ENCODE results near the gene RPS26.
"Not testable (repeated sequence)": the region's sequence is repeated elsewhere in the genome, so short reads cannot be mapped to it uniquely, and the experiment has no call there.

The RPS26 gene

DNA sequence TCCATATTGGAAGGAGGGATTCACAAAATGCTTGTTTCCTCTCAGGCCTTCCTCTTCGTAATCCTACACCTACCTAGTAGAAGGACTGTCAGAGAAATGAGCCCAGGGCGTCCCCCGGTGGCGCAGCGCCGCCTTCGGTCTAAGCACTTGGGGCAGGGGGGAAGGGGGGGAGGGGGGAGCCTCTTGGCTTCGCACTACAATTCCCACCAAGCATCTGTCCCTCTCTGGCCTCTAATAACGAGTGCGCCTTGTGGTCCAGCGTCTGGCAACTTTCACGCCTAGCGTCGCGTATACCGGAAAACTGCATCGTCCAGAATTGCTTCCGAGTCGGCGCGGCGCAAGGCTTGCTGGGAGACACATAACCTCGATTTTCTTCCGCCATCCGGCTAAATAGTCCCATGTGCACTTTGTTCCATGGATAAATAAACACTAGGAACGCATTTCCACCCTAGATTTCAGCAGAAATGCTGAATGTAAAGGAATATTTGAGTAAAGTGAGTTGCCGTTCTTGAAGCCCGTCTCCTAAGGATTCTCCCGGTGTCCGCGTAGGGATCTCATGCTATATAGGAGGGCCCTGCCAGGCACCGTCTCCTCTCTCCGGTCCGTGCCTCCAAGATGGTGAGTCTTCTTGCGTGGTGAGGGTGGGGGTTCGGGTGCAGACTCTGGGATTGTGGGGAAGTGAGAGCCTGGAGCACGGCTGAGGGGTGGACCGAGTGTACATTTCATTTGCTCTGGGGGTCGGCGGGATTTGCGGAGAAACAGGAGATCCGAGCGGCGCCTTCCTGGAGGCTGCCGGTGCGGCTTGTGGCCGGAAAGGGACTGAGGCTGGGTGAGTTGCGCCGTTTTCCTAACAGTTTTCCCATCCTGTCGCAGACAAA is at the start of gene RPS26:
Gene RPS26, plus strand, starts transcription at position 367 of the 878 bp plus-strand sequence. Its CDS starts 249 bp downstream, at position 616.
- peak; percentile 100 for DNase-seq (ENCODE audit: low read depth)

DNA sequence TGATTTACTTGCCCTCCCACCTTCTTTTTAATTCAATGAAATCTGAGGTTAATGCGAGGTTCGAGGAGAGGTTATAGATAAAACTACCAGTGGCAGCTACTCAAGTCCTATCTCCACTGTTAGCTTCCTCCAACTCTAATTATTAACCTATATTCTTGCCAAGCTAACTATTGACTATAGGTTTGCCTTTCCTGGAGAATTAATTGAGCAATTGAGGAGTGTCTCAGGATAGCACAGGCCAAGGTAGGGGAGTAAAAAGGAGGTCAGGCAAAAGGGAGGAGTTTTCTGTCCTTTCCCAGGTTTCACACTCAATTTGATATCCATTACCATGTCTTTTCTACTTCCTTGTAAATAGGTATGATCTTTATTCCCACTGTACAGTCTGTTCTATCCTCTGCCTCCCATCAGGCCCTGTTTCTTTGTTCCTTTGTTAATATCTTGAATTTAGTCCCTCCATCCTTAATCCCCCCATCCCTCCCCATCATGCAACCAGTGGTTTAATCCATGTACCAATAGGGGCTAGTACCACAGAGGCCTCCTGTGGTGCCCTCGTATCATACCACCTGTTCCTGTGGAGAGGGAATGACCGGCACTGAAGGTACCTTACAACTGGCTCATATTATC is 48.4 kb upstream of the RPS26 start:
- DNase-seq (ENCODE audit: low read depth): no peak

DNA sequence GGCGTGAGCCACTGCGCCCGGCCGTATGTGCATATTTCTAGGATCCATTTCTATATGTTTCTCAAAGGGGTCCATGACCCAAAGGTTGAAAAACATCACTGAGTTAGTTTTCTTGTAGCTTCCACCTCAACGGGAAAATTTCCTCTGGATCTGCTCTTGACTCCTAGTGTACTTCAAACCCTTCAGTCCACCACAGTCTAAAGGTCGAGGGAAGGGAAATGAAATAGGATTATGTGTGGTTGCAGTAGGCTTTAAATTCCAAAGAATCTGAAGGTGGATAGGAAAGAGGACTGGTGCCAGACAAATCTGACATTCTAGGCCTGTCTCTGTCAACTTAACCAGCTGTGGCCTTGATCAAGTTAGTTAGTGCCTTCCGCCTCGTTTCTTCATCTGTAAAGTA is 46.4 kb upstream of the RPS26 start:
- DNase-seq (ENCODE audit: low read depth): no peak

- peak; percentile 77 for DNase-seq (ENCODE audit: low read depth)
Observed at GRCh38 chr12:55996201-55996714, 45.5 kb upstream of the RPS26 start.

DNA sequence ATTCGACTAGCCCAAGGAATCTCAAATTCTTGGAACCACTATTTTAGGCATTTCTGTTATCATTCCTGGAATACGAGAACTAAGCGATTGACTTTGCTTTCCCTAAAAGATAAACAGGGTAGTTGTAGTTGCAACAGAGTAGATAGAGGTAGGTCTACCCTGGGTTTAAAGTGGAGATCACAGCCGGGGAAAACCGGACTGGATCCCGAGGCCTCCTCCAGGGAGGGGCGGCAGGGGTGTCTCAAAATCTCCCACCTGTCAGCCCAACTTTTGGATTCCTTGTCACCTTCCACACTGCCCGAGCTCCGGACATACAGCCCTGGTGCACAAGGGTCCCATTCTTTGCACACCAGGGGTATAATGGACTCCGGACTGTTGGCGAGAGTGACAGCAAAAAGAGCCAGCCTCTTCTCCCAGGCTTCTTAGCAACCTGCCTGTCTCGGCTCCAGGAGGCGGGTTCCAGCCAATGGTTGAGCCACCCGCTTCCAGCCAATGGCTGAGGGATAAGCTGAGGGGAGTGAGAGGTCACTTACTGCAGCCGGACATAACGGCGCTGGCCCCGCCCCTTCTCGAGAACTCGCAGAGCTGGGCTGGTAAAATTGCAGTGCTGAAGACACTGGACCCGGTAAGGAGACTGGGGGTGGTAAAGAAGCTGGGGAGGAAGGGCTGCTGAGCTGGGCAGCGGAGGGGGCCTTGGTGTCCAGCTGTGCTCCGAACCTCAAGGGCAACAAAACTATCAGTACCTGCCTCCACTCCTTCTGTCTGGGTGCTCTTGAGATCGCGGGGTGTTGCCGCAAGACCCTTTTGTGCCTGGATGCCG is 44.8 kb upstream of the RPS26 start, which contains the start of gene SUOX:
Gene SUOX, plus strand, starts transcription at position 562 of the 820 bp plus-strand sequence. CDS start 4,946 bp downstream, outside the sequence.
- peak; percentile 98 for DNase-seq (ENCODE audit: low read depth)

DNA sequence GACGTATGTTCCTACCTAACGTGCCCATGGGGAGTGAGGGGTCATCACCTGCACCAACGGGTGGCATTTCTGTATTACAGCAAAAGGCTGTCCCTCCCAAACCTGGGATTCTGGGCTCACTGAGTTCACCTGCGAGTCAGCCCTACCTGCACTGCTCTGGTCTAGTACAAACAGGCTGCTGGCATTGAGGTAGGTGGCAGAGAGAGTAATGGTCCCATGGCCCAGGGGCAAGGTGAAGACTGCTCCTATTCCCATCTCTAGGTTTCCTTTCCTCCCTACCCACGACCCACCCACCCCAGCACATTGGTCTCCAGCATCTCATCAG is 44.2 kb upstream of the RPS26 start:
- no peak for DNase-seq (ENCODE audit: low read depth)

- DNase-seq (ENCODE audit: low read depth): not testable (repeated sequence)
Observed at GRCh38 chr12:55999522-55999921, 42.2 kb upstream of the RPS26 start.

- DNase-seq (ENCODE audit: low read depth): not testable (repeated sequence)
Observed at GRCh38 chr12:55999999-56000540, 41.6 kb upstream of the RPS26 start.

- DNase-seq (ENCODE audit: low read depth): no peak
Observed at GRCh38 chr12:56001487-56002100, 40.1 kb upstream of the RPS26 start.

GRCh38 chr12:56003376-56003775 is 38.3 kb upstream of the RPS26 start:
- DNase-seq (ENCODE audit: low read depth): not testable (repeated sequence)

DNA sequence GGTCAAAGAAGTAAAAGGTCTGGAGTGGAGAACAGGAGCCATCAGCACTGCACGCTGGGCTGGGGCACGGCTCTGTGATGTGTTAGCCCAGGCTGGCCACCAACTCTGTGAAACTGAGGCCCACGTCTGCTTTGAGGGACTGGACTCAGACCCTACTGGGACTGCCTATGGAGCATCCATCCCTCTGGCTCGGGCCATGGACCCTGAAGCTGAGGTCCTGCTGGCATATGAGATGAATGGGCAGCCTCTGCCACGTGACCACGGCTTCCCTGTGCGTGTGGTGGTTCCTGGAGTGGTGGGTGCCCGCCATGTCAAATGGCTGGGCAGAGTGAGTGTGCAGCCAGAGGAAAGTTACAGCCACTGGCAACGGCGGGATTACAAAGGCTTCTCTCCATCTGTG is 37.5 kb upstream of the RPS26 start:
- no peak for DNase-seq (ENCODE audit: low read depth)

DNA sequence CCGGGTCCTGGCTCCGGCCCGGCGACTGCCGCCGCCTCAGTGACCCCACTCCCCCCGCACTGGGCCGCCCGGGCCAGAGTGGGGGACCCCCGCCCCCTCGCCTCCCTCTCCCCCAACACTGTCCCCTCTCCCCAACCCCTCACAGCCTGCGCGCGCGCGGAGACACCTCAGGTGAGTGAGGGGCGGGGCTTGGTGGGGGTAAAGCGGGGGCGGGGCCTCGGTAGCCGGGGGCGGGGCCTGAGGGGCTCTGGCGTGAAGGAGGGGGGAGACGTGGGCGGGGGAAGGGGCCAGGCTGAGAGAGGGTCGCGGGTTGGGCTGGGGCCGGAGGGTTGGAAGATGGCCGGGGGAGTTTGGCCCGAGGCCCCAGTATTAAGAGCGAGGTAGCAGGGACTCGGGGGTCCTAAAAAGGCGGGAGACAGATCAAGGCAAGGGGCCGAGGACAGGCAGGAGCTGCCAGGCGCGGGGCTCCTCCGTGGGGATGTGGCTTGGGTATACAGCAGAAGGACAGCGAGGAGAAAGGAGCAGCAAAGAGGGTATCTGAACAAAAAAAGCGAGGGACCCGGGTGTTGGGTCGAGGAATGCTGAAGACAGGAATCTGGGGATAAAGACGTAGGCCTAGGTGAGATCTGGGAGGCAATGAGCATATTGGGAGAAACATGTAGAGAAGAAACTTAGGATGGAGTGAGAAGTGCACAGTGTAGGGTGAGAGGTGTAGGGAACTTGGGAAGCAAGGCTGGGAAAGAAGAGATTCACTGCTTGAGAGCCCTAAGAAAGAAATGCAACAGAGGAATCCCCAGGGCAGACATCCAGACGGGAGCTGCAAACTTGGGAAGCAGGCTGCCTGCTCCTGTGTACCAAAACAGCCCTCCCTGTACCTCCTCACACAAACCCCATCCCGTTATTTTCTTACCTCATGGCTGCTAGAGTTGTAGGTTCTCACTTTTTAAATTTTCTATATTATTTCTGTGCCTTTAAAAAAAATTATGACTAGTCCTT is 33.9 kb upstream of the RPS26 start:
- peak; percentile 36 for DNase-seq (ENCODE audit: low read depth)

GRCh38 chr12:56010111-56010570 is 31.6 kb upstream of the RPS26 start:
- DNase-seq (ENCODE audit: low read depth): no peak

- DNase-seq (ENCODE audit: low read depth): peak; percentile 15
Observed at GRCh38 chr12:56011509-56012090, 30.1 kb upstream of the RPS26 start.

GRCh38 chr12:56013482-56013881 is 28.2 kb upstream of the RPS26 start:
- DNase-seq (ENCODE audit: low read depth): no peak

DNA sequence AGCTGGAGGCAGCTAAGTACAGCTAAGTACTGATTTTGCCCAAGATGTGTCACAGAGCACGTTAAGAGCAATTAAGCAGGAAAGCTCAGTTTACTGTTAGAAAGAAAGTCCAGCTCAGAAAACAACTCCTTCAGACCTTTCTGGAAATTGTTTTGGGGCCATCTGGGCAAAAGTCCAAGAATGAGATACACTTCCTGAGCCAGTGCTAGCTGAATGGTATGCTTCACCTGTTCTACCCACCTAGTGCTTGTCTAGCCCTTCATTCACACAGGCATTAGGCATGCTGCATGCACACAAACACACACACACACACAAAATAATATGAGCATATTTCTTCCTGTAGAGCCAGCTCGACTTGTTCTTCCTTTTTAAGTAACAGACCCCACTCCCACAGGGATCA is 27.5 kb upstream of the RPS26 start:
- DNase-seq (ENCODE audit: low read depth): no peak

- DNase-seq (ENCODE audit: low read depth): no peak
Observed at GRCh38 chr12:56017181-56017580, 24.5 kb upstream of the RPS26 start.

DNA sequence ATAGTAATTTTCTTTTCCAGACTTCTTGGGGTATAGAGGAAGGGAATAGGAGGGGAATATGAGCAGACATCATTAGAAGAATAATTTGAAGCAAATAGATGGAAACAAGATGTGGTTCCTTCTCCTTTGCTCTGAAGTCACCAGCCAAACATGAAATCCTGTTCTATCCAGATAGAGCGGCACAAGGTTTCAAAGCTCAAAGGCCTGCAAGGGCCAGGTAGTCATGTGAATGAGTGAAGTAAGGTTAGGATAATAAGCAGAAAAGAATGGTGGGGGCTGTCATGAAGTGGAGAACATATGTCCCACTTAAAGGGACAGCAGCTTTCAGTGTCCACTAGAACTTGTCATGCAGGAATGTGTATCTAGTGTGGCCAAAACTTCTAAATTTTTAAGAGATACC is 23.4 kb upstream of the RPS26 start:
- DNase-seq (ENCODE audit: low read depth): no peak

DNA sequence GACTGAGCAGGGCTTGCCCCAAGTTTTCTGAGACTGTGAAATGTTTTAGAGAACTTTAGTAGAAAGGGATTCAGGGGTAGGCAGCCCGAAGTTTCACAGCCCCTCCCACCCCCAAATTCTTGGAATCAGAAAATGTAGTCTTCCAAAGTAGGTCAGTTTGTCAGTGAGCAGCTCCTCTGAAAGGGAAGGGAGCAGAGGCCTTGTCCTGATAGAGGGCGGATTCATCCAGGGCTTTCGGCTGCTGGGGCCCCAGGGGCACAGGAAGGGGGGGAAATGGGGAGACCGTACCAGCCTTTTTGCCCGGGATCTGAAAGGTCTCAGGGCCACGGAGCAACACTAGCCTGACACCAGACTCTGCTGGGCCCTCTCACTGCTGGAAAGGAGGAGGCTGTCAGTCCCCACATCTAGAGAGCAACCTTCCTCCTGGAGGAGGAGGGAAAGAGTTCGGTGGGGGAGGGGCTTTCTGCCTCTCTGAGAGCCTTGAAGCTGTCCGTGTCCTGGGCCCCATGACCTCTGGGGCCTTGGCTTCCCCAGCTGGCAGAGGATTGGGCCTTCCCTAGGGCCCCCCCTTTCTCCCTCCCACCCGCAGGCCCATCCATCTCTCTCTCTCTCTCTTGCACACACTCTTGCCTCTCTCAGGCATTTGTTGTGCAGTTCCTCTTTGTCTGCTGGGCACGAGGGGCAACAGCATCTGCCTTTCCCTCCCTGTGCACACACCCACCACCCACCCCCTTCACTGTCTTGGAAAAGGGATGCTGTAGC is 21.1 kb upstream of the RPS26 start, which contains the start of gene IKZF4:
Gene IKZF4, plus strand, starts transcription at position 621 of the 762 bp plus-strand sequence. CDS start 451 bp downstream, outside the sequence.
- no peak for DNase-seq (ENCODE audit: low read depth)
